Left ventricle myocardium inferior (tissue), 1 donor: ENCODE results near the gene FAM222B. TPM values are rescaled to one million over a fixed set of nuclear protein-coding genes. Genes with fewer than 3 reads are reported as not detected.

Experiments
- DNase-seq: peaks from one replicate; pipeline ENCODE4 v3.0.0-alpha.2; 2020
- H3K27ac ChIP-seq: fragments of 200-600 bp; replicated peaks from 2 replicates; pipeline ENCODE4 v1.8.0; 2021
- H3K27me3 ChIP-seq: fragments of 200-600 bp; 2 replicates; pipeline ENCODE4 v1.8.0; 2021; ENCODE audit warnings: low read depth
- H3K36me3 ChIP-seq: fragments of 200-600 bp; 2 replicates; pipeline ENCODE4 v1.8.0; 2021
- H3K4me1 ChIP-seq: fragments of 200-600 bp; 2 replicates; pipeline ENCODE4 v1.8.0; 2021
- H3K4me3 ChIP-seq: fragments of 200-600 bp; 2 replicates; pipeline ENCODE4 v1.8.0; 2021; ENCODE audit warnings: mild to moderate bottlenecking, moderate library complexity
- H3K9me3 ChIP-seq: fragments of 200-600 bp; replicated peaks from 2 replicates; pipeline ENCODE4 v1.8.0; 2021
- intact Hi-C: fragments of 100-400 bp; cut with micrococcal nuclease; formaldehyde crosslinking; loops from one replicate; pipeline ENCODE4 v1.11.0; 2022
- total RNA-seq: library from RNA; stranded (reverse); fragmentation: NEBNext Ultra II Directional; extraction: Animal tissue kit (Norgen Biotek cat#: 25700); gene quantifications from one replicate; pipeline ENCODE4 v1.2.1, GENCODE V29; 2021
- TF ChIP-seq, protein P1 (sequence below): fragments of 200-600 bp; IDR thresholded peaks from 2 replicates; pipeline ENCODE4 v1.8.0; 2021; ENCODE audit warnings: antibody characterized with exemption, mild to moderate bottlenecking, borderline replicate concordance
- donor health status: DM: no; HTN: yes; CAD: no; lungs with severe emphysema.

FAM222B gene
- total RNA-seq, 1 donor from 2014 or later: 17.5 TPM

GRCh38 chr17:28875848-28876550 lies 33.4 kb upstream of the FAM222B start:
- no peaks in the 10 kb centered on the region for H3K9me3 ChIP-seq
- intact Hi-C loops: no loop called here
- H3K27me3 ChIP-seq: no peaks in the 10 kb centered on the region
- H3K4me3 ChIP-seq: no peak overlapping the region
- H3K4me1 ChIP-seq: peaks cover 7% of the 10 kb centered on the region
- no peak for DNase-seq
- peaks cover 24% of the 10 kb centered on the region for H3K36me3 ChIP-seq
- TF ChIP-seq, protein P1, sequence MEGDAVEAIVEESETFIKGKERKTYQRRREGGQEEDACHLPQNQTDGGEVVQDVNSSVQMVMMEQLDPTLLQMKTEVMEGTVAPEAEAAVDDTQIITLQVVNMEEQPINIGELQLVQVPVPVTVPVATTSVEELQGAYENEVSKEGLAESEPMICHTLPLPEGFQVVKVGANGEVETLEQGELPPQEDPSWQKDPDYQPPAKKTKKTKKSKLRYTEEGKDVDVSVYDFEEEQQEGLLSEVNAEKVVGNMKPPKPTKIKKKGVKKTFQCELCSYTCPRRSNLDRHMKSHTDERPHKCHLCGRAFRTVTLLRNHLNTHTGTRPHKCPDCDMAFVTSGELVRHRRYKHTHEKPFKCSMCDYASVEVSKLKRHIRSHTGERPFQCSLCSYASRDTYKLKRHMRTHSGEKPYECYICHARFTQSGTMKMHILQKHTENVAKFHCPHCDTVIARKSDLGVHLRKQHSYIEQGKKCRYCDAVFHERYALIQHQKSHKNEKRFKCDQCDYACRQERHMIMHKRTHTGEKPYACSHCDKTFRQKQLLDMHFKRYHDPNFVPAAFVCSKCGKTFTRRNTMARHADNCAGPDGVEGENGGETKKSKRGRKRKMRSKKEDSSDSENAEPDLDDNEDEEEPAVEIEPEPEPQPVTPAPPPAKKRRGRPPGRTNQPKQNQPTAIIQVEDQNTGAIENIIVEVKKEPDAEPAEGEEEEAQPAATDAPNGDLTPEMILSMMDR: no peak
- no peak overlapping the region for H3K27ac ChIP-seq

DNA sequence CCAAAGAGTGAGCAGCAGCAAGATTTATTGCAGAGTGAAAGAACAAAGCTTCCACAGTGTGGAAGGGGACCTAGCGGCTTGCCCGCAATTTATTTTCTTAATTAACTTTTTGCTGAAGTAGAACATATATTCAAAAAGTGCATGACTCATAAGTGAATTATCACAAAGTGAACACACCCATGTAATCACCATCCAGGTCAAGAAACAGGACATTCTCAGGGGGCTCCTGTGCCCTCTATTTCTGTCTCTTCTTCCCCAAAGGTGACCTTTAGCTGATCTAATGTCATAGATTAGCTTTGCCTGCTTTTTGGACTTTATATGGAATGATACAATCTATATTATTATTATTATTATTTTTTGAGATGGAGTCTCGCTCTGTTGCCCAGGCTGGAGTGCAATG lies 32.2 kb upstream of the FAM222B start:
- H3K27me3 ChIP-seq: no peaks in the 10 kb centered on the region
- DNase-seq: no peak
- no peaks in the 10 kb centered on the region for H3K4me1 ChIP-seq
- intact Hi-C loops: no loop called here
- TF ChIP-seq, protein P1: no peak
- no peak overlapping the region for H3K4me3 ChIP-seq
- no peak overlapping the region for H3K27ac ChIP-seq
- H3K36me3 ChIP-seq: peaks cover 12% of the 10 kb centered on the region
- no peaks in the 10 kb centered on the region for H3K9me3 ChIP-seq

GRCh38 chr17:28873839-28874238 lies 31.2 kb upstream of the FAM222B start:
- Histone ChIP-seq H3K4me1 (no peaks in the 10 kb centered on the region), H3K36me3 (peaks cover 3% of the 10 kb centered on the region), H3K4me3 (no peak overlapping the region), H3K27me3 (no peaks in the 10 kb centered on the region), H3K27ac (no peak overlapping the region), H3K9me3 (no peaks in the 10 kb centered on the region)
- intact Hi-C loops: no loop called here
- no peak for DNase-seq
- TF ChIP-seq, protein P1: no peak

DNA sequence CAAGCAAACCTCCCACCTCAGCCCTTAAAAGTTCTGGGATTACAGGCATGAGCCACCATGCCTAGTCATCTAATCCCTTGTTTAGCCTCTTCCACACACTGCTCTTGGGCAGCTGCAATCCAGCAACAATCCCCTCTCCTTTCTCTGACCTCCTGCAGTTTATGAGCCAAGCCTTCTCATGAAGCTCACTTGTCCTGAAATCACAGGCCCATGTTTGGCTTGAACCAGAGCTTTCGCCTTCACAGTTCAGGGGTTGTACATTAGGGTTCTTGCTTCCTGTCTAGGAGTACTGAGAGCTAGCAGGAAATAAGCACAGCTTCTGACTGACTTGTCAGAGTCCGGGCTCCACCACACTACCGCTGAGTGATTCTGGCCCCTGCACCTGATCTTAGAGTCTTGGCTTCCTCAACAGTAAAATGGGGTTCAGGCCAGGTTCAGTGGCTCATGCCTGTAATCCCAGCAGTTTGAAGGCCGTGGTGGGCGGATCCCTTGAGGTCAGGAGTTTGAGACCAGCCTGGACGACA lies 28.5 kb upstream of the FAM222B start:
- TF ChIP-seq, protein P1: no peak
- no peak overlapping the region for H3K27ac ChIP-seq
- no peak overlapping the region for H3K4me3 ChIP-seq
- no peaks in the 10 kb centered on the region for H3K4me1 ChIP-seq
- no peaks in the 10 kb centered on the region for H3K36me3 ChIP-seq
- intact Hi-C loops: no loop called here
- H3K9me3 ChIP-seq: no peaks in the 10 kb centered on the region
- H3K27me3 ChIP-seq: no peaks in the 10 kb centered on the region
- no peak for DNase-seq

DNA sequence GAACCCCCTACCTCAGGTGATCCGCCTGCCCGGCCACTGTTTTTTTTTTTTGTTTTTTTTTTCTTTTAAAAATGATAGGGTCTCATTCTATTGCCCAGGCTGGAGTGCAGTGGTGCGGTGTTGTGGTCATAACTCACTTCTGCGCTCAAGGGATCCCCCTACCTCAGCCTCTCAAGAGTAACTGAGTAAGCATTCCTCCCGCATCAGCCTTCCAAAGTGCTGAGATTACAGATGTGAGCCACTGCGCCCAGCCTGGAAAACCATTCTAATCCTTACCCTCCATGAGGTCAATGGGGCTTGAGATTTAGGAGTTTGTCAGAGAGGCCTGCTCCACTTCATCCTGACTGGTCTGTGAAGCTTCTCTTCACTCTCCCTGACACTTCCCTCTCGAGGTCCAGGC lies 24.7 kb upstream of the FAM222B start:
- intact Hi-C loops: no loop called here
- H3K36me3 ChIP-seq: no peaks in the 10 kb centered on the region
- H3K9me3 ChIP-seq: no peaks in the 10 kb centered on the region
- no peak overlapping the region for H3K4me3 ChIP-seq
- H3K27ac ChIP-seq: no peak overlapping the region
- no peak for DNase-seq
- H3K4me1 ChIP-seq: no peaks in the 10 kb centered on the region
- TF ChIP-seq, protein P1: no peak
- H3K27me3 ChIP-seq: no peaks in the 10 kb centered on the region
